ENCODE results near the gene ABCA1.

The ABCA1 gene

DNA sequence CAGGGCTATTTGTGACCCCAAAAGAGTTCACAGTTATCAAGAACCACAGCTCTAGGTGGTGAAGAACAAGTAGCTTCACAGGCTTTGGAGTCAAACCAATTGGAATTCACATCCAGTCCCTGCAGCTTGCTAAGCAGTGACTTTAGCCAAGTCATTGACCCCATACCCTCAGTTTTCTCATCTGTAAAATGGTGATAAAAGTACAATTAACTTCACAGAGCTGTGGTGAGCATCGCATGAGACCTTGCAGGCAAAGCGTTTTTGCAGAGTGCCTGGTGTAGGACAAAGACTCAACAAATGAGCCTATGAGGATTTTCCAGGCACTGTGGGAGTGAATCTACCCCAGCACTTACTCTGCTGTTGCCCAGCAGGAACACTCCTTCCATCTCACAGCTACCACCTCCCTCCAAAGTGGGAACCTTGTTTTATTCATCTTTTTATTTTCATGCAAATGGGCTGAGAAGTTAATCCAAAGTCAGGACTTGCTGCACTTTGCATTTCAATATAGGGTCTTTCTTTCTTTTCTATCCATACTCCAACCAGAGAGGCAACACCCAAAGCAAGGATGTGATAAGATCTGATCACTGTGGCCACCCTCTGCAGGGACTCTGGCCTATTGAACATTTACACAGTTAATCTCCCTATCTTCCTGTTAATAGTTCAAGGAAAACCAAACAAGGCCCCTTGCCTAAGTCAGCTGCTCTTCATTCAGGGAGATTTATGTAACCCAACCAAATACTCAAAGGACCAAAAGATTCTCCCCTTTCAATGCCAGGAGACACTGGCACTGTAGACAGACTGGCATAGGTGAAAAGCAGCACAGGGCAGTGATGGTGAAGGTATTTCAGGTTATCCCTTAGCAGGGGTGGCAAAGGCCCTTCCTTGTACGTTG, 41.9 kb downstream of the ABCA1 start:
- no peak for DNase-seq (ENCODE audit: low spot score)
- TF ChIP-seq, protein P1, sequence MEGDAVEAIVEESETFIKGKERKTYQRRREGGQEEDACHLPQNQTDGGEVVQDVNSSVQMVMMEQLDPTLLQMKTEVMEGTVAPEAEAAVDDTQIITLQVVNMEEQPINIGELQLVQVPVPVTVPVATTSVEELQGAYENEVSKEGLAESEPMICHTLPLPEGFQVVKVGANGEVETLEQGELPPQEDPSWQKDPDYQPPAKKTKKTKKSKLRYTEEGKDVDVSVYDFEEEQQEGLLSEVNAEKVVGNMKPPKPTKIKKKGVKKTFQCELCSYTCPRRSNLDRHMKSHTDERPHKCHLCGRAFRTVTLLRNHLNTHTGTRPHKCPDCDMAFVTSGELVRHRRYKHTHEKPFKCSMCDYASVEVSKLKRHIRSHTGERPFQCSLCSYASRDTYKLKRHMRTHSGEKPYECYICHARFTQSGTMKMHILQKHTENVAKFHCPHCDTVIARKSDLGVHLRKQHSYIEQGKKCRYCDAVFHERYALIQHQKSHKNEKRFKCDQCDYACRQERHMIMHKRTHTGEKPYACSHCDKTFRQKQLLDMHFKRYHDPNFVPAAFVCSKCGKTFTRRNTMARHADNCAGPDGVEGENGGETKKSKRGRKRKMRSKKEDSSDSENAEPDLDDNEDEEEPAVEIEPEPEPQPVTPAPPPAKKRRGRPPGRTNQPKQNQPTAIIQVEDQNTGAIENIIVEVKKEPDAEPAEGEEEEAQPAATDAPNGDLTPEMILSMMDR (IDR thresholded peaks at IDR 0.05; ENCODE audit: extremely low read depth, missing control alignments): no peak

GRCh38 chr9:104883169-104883568, 44.8 kb downstream of the ABCA1 start:
- no peak for DNase-seq (ENCODE audit: low spot score)
- TF ChIP-seq, protein P1 (IDR thresholded peaks at IDR 0.05; ENCODE audit: extremely low read depth, missing control alignments): no peak

GRCh38 chr9:104882566-104882965, 45.4 kb downstream of the ABCA1 start:
- no peak for DNase-seq (ENCODE audit: low spot score)

DNA sequence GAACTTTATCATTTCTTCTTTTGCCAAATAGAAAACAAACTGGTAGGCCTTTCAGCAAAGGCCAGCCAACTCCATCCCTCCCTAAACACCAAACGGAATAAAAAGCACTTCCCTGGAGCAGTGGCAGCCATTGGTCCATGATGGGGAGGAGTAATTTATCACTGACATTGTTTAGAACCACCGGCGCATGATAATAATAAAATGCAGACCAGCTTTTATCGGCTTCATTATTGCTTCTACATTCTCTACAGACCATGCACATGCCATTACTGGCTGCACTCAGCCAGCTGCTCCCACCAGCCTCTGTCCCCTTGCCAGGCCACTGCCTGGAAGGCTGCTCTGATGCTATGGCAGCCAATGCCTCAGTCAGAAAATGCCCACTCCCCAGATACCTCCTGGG, 45.9 kb downstream of the ABCA1 start:
- DNase-seq (ENCODE audit: low spot score): no peak
- TF ChIP-seq, protein P1 (IDR thresholded peaks at IDR 0.05; ENCODE audit: extremely low read depth, missing control alignments): no peak

More at GRCh38 chr9:104882566-104882965, 45.4 kb downstream of the ABCA1 start:
- TF ChIP-seq, protein P1 (IDR thresholded peaks at IDR 0.05; ENCODE audit: extremely low read depth, missing control alignments): no peak

DNA sequence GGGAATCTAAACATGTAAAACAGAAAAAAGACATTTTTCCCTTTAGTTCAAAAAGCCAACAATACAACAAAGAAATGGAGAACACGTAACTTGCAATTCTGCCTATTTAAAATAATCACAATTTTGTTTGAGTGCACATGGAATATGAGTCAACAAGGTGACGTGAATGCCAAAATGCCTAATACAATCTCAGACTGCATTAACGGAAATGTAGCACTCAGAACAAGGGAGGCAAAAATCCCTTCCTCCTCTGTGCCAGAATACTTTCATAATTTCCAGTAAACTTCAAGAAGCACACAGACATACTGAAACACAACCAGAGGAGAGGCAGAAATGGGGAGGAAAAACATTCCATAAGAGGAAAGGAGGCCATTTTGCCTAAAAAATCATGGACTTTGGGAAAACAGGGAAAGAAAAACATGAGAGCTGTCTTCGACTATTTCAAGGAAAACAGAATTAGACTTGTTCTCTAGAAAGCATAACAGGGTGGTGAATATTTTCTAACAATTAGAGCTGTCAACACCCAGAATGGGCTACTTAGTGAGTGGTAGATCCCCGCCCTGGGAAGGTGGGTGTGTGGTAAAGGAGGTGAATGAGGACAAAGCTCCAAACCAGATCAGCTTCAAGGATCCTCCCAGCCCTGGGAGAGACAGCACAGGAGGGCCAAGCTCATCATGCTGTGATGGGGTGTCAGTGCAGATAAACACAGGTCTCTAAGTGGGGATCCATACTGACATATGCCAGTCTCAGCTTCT, 48.2 kb downstream of the ABCA1 start:
- TF ChIP-seq, protein P1 (IDR thresholded peaks at IDR 0.05; ENCODE audit: extremely low read depth, missing control alignments): no peak
- DNase-seq (ENCODE audit: low spot score): no peak

- no peak for DNase-seq (ENCODE audit: low spot score)
- TF ChIP-seq, protein P1 (IDR thresholded peaks at IDR 0.05; ENCODE audit: extremely low read depth, missing control alignments): no peak
Measured at GRCh38 chr9:104876587-104876986, 51.4 kb downstream of the ABCA1 start.

GRCh38 chr9:104875897-104876296, 52.1 kb downstream of the ABCA1 start:
- no peak for DNase-seq (ENCODE audit: low spot score)
- TF ChIP-seq, protein P1 (IDR thresholded peaks at IDR 0.05; ENCODE audit: extremely low read depth, missing control alignments): no peak

Measured in GM20000 (cell line).